Activated gamma-delta T cell treated with Interleukin-2 at 50 U/mL for 16 hours (primary cell): ENCODE results near the gene MEN1.

Experiments used
- DNase-seq: peaks from one replicate; pipeline ENCODE4 v3.0.0-alpha.2; 2020

The MEN1 gene

DNA sequence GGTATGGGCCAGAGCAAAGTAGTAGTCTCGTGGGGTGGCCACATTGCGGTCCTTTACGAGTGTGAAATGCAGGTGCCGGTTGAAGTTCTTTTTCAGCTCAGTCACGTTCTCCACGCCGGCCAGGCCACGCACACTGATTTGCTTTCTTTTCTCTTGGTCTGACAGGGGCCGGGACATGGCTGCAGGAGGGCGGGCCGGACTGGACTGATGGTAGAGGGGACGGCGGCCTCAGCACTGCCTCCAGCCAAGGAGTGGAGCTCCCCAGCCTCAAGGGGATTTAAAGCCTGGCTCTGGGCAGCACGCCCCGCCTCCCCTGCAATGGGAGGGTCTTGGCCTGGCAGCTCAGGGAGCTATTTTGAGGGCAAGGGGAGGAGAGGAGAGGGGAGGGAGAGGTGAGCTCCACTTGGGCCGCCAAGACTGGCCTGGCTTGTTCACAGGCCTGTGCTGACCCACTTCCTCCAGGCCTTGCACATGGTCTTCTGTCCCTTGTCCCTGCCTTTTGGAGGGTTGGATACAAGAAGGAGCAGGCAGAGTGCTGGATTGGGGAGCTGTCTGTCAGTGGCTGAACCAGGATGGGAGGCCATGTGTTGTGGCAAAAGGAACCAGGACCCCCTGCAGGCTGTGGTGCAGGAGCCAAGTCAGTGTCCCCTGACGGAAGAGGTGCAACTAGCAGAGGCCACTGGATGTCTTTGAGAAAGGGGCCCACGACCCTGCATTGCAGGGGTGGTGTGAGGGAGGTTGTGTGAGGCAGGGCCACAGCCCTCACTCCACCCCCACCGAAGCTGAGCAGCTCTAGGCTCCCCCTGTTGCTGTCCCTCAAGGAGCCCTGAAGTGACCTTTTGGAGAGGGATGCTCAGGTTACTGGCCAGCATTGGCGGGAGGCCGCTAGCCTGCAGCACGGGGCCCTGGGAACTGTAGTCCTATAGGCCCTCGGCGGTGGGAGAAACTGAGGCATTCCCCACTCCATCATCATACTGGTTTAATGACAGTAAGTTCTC lies 50.3 kb downstream of the MEN1 start, which contains the start of gene PYGM:
TSS of gene PYGM (minus strand) at position 253 of the 998 bp plus-strand sequence. CDS start at position 177, 76 bp downstream.
- no peak for DNase-seq

DNA sequence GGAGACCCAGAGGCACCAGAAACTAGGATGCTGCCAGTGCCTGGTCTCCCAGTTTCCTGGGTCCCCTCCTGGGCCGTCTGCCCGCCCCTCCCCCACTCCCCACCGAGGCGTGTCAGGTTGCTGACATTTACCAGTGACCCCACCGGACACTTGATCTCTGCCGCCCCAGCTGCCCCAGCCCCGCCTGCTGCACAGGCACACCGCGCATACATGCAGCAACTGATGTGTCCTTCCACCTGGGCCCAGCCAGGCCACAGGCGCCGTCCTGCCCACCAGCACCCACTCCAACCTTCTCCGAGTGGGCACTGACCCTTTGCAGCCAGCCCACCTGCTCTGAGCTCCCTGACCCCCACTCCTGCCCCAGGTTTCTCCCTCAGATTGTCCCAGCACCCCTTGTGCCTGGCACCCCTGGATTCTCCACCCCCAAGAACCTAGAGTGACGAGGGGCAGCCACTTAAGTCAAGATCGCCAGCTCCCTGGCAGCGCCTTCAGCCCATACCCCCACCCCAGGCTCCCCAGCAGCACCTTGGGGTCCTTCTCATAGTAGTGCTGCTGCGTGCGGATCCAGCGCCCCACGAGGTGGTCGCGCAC lies 51.1 kb downstream of the MEN1 start:
- no peak for DNase-seq

DNA sequence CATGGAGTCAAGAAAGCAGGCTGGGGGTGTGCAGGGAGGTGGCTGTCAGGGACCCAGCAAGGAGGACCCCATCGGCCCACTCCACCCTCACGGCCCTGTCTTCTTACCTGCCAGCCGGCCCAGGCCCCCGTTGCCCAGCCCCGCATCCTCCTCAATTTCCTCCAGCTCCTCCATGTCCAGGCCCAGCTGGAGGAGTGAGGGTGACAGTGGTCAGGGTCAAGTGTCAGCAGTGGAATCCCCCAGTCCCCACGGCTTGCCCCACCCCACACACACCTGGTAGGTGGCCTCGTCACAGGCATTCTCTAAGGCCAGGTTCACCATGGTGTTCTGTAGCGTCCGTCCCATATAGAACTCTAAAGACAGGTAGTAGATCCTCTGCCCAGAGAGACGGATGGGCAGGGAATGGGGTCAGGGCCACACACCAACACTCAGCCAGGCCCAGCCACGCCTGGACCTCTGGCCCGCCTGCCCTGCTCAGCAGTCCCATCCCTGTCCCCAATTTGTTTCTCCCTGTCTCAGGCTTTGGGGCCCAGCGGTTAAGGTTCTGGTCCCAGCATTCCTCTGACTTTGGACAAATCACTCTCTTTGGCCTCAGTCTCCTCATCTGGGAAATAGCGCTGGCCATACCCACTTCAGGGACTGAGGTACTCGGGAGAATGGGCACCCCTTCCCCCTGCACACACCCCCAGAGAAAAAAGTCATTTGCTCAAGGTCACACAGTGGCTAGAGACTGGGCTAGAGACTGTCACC lies 51.8 kb downstream of the MEN1 start:
- DNase-seq = no peak

DNA sequence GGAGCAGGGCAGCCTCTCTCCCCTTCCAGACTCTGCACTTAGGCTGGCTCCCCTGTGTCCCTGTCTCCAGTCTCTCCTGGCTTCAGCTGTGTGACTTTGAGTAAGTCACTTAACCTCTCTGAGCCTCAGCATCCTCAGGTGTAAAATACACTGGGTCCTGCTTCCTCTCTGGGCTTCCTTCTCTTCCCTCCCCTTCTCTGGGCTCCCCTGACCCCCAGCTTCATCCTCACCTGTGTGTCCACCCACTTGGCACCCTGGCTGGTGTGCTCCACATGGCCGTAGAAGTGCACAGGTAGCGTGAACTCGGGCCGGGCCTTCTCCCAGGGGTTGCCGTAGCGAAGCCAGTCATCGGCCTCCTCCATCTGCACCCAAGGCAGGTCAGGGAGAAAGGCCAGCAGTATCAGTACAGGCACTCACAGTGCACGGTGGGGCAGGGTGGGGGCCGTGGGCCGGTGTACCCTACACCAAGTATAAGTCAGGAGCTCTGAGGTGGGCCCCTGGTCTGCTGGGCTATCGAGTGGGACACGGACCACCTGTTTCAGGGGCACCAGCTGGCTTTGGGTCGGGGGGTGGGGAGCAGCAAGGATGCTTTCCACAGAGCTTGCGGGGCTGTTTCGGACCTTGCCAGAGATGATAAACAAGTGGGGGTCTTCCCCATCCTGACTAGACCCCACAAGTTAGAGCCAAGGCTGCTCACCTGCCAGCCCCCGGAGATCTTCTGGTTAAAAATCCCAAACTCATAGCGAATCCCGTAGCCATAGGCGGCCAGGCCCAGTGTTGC lies 52.6 kb downstream of the MEN1 start:
- no peak for DNase-seq

DNA sequence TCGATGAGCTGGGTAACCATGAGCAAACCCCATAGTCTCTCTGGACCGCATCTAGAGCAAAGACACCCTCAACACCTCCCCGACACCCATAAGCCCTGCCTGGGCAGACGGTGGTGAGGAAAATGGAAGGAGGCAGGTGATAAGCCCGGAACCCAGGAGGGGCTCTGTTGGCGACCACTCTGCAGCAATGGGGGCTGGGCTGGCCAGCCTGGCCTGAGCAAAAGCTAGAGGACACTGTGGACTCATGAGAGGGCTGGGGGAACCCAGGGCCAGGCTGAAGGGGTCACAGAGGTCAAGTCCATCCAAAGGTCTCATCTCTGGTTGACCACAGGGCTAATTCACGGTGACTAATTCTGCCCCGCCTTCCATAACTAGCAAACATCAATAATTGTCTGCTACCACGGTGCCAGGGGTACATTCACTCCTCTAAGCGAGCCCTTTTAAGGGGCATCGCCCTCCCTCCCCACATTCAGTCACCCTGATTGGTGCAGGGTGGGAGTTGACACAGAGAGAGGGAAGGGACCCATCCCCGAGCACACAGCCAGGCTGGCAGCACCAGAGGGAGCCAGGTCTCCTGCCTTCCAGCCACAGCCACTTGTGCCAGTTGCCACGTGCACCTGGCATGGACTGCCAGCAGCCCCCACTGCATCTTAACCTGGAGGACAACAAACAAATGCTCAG lies 54.5 kb downstream of the MEN1 start:
- no peak for DNase-seq

DNA sequence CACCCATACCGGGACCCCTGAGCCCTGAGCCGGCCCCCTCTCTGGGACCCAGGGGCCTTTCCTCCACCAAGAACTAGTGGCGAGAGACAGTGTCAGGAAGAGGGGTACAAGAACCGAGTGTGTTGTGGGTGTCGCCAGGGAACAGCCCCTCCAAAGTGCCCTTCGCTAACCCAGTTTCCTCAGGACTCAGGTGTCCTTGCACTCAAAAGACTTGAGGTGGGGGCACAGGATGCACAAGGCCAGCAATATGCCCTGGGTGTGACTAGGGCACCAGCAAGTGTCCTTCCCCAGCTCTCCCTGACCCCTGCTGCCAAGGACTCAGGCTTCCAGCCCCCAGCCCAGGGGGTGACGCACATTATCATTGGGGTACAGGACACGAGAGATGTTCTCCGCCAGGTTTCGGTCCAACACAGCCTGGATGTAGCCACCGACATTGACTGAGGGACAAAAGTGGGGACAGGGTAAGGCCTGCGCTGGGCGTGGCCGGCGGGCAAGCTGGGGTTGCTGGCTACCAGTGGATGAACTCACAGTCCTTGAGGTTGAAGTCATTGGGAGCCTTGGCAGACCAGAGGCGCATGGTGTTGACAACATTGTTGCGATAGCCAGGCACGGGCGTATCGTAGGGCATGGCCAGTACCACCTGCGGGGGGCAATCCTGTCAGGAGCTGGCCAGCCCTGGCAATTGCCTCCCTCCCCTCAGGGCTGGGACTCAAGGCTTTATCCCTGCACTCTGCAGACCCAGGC lies 55.3 kb downstream of the MEN1 start:
- no peak for DNase-seq

DNA sequence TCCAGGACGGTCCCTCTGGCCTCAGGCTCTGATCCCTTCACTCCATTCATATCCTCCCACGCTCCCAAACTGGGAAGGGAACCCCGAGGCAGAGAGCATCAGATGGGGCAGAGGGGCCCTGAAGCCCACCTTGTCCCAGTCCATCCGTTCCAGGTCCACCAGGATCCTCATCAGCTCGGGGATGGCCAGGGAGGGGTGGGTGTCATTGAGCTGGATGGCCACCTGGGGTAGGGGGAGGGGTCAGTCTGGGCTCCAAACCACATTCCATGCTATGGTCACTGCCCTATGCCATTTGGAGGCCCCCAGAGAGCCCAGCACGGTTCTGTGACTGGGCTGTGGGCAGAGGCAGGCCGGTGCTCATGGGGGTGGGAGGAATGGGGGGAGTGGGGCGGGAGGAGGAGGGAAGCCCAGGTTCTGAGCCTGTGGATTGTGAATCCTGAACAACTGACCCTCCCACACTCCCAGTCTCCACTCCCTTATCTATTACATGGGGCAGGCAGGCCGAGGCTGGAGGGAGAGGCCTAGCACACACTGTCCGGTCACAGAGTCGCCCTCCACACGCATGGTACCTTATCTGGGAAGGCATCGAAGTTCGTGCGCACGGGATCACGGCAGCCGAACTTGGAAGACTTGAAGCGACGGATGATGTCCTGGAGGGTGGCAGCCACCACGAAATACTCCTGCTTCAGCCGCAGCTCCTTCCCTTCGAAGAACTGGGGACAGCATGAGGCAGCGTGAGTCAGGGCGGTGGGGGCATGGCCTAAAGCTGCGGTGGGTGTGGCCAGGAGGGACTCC lies 56.0 kb downstream of the MEN1 start:
- DNase-seq = no peak
